Keratinocyte (primary cell): ENCODE results near the gene ENO2. TPM values are rescaled to one million over a fixed set of nuclear protein-coding genes. Genes with fewer than 3 reads are reported as not detected.
"Not testable (repeated sequence)": the region's sequence is repeated elsewhere in the genome, so short reads cannot be mapped to it uniquely, and the experiment has no call there.

Source experiments
- DNase-seq: peaks from one replicate; pipeline ENCODE4 v3.0.0-alpha.2; 2011; ENCODE audit warnings: low read depth, missing footprints, low spot score
- FAIRE-seq: peaks from 2 replicates; lab custom pipeline; 2011; peaks lifted over from hg19 to GRCh38; lab: Jason Lieb, UNC
- H2AFZ ChIP-seq: 2 replicates; pipeline ENCODE4 v1.6.0; 2012; ENCODE audit warnings: low read length, control low read depth, inconsistent platforms; ENCODE audit not compliant: control insufficient read depth
- H3K27ac ChIP-seq: 2 replicates; pipeline ENCODE4 v1.5.1; 2011; ENCODE audit warnings: low read length; ENCODE audit not compliant: control insufficient read depth, insufficient read depth
- H3K27me3 ChIP-seq: 3 replicates; pipeline ENCODE4 v1.6.0; 2011; ENCODE audit warnings: low read length; ENCODE audit not compliant: control insufficient read depth, insufficient read depth; ENCODE audit errors: extremely low read depth
- H3K36me3 ChIP-seq, 2 experiments: 2 replicates in 1 of 2; 3 replicates in 1 of 2; pipeline ENCODE4 v1.5.1; 2011; ENCODE audit warnings: low read length in 2 of 2, mild to moderate bottlenecking in 1 of 2; ENCODE audit not compliant: control insufficient read depth in 2 of 2, insufficient read depth in 2 of 2; ENCODE audit errors: extremely low read depth in 1 of 2
- H3K4me1 ChIP-seq: 3 replicates; pipeline ENCODE4 v1.5.1; 2011; ENCODE audit warnings: low read length; ENCODE audit not compliant: control insufficient read depth, insufficient read depth; ENCODE audit errors: extremely low read depth
- H3K4me2 ChIP-seq: 3 replicates; pipeline ENCODE4 v1.6.0; 2011; ENCODE audit warnings: low read depth, low read length; ENCODE audit not compliant: control insufficient read depth, insufficient read depth; ENCODE audit errors: extremely low read depth
- H3K4me3 ChIP-seq, 3 experiments: fragments of 200-600 bp in 1 of 3; sonication (generic) in 1 of 3; 2 replicates in 2 of 3; 3 replicates in 1 of 3; pipeline ENCODE4 v1.5.1; 2011 to 2016; ENCODE audit warnings: low read length in 3 of 3, mild to moderate bottlenecking in 3 of 3, control low read depth in 2 of 3, inconsistent platforms in 1 of 3, low read depth in 1 of 3, mixed read lengths in 1 of 3, mixed run types in 1 of 3, moderate library complexity in 1 of 3; ENCODE audit not compliant: control insufficient read depth in 2 of 3, insufficient read depth in 2 of 3; ENCODE audit errors: extremely low read depth in 1 of 3
- H3K79me2 ChIP-seq: 2 replicates; pipeline ENCODE4 v1.6.0; 2012; ENCODE audit warnings: low read length; ENCODE audit not compliant: control insufficient read depth, insufficient read depth
- H3K9ac ChIP-seq: 3 replicates; pipeline ENCODE4 v1.6.0; 2011; ENCODE audit warnings: low read length; ENCODE audit not compliant: control insufficient read depth, insufficient read depth; ENCODE audit errors: extremely low read depth
- H3K9me1 ChIP-seq: 3 replicates; pipeline ENCODE4 v1.6.0; 2011; ENCODE audit warnings: low read length; ENCODE audit not compliant: control insufficient read depth, insufficient read depth; ENCODE audit errors: extremely low read depth
- H3K9me3 ChIP-seq: 2 replicates; pipeline ENCODE4 v1.5.1; 2012; ENCODE audit warnings: low read depth, low read length; ENCODE audit not compliant: control insufficient read depth
- H4K20me1 ChIP-seq: 3 replicates; pipeline ENCODE4 v1.6.0; 2011; ENCODE audit warnings: low read length; ENCODE audit not compliant: control insufficient read depth, insufficient read depth; ENCODE audit errors: extremely low read depth
- EZH2 ChIP-seq: IDR thresholded peaks from one replicate; pipeline ENCODE4 v1.6.1; 2012; ENCODE audit warnings: inconsistent platforms, mild to moderate bottlenecking, low read length, moderate library complexity
- dilution Hi-C: fragments of 300-500 bp; cut with MboI; formaldehyde crosslinking; loops from one replicate; pipeline ENCODE4 v1.7.0; 2020; ENCODE audit warnings: low sequenced_read_pairs; ENCODE audit not compliant: extremely low pct_ligation_motif_present
- polyA plus RNA-seq, 5 experiments: library from polyadenylated mRNA; depleted of rRNA in 3 of 5; stranded (reverse) in 3 of 5; stranded (forward) in 1 of 5; unstranded in 1 of 5; fragments of >200 nt; gene quantifications; 1 replicate in 1 of 5; 2 replicates in 3 of 5; 3 replicates in 1 of 5; pipeline versions ENCODE4 v1.2.1 to v1.2.3, GENCODE V29; 2011 to 2012; ENCODE audit warnings: missing spikeins in 2 of 5, low read depth in 1 of 5, low replicate concordance in 1 of 5
- TF ChIP-seq, protein P1 (sequence below), 3 experiments: IDR thresholded peaks in 1 of 3; conservative IDR thresholded peaks in 1 of 3; optimal IDR thresholded peaks in 1 of 3; 2 replicates in 2 of 3; 3 replicates in 1 of 3; pipeline versions ENCODE3 to v1.5.1; 2011; ENCODE audit warnings: low read length in 3 of 3, mild to moderate bottlenecking in 3 of 3, moderate library complexity in 2 of 3, control low read depth in 1 of 3, inconsistent platforms in 1 of 3; ENCODE audit not compliant: insufficient read depth in 2 of 3; ENCODE audit errors: extremely low read depth in 1 of 3

Gene ENO2
- polyA plus RNA-seq, 1 donor (not counting 4 experiments of a cell fraction or from before 2014, with no cell fraction given): 1.7 TPM

- Histone ChIP-seq H3K4me3 (peak within 1 kb of the TSS; percentile 76 to 92 (median 80)), H3K79me2 (peaks cover 33% of the 10 kb centered on the region), H4K20me1 (peaks cover 22% of the 10 kb centered on the region), H3K4me1 (peaks cover 35% of the 10 kb centered on the region), H3K9ac (peak within 1 kb of the TSS; percentile 90), H3K4me2 (peak within 1 kb of the TSS; percentile 98), H3K36me3 (peaks cover 14 to 20% of the 10 kb centered on the region in 2 experiments), H3K27ac (peak within 1 kb of the TSS; percentile 63), H3K9me1 (no peaks in the 10 kb centered on the region), H2AFZ (peak within 1 kb of the TSS; percentile 56), H3K9me3 (no peaks in the 10 kb centered on the region), H3K27me3 (no peaks in the 10 kb centered on the region)
- DNase-seq: no peak
- no peak for TF ChIP-seq EZH2
- TF ChIP-seq, protein P1, sequence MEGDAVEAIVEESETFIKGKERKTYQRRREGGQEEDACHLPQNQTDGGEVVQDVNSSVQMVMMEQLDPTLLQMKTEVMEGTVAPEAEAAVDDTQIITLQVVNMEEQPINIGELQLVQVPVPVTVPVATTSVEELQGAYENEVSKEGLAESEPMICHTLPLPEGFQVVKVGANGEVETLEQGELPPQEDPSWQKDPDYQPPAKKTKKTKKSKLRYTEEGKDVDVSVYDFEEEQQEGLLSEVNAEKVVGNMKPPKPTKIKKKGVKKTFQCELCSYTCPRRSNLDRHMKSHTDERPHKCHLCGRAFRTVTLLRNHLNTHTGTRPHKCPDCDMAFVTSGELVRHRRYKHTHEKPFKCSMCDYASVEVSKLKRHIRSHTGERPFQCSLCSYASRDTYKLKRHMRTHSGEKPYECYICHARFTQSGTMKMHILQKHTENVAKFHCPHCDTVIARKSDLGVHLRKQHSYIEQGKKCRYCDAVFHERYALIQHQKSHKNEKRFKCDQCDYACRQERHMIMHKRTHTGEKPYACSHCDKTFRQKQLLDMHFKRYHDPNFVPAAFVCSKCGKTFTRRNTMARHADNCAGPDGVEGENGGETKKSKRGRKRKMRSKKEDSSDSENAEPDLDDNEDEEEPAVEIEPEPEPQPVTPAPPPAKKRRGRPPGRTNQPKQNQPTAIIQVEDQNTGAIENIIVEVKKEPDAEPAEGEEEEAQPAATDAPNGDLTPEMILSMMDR (optimal IDR thresholded peaks at IDR 0.05 in 1 of 3, IDR thresholded peaks at IDR 0.05 in 1 of 3, conservative IDR thresholded peaks at IDR 0.05 in 1 of 3; ENCODE audit: extremely low read depth in 1 of 3, insufficient read depth in 2 of 3, low read length in 3 of 3): no peak
- FAIRE-seq: peak; percentile 76
- dilution Hi-C loops: no loop called here
These were observed 41.0 kb upstream of the ENO2 start, which contains the start of gene SPSB2 for GRCh38 chr12:6873094-6874014. Gene SPSB2 (minus strand): TSS chr12:6873303. CDS start chr12:6872901, 402 bp downstream.

DNA sequence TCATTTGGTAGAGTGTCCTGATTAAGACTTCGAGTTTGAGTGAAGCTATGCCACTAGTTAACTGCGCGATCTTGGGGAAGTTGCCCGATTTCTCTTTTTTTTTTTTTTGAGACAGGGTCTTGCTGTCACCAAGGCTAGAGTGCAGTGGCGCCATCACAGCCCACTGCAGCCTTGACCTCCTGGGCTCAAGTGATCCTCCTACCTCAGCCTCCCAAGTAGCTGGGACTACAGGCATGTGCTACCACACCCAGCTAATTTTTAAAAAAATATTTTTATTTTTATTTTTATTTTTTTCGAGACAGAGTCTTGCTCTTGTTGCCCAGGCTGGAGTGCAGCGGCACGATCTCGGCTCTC is 40.4 kb upstream of the ENO2 start:
- DNase-seq, H3K9me1 ChIP-seq, FAIRE-seq, H3K9me3 ChIP-seq, H3K27me3 ChIP-seq, dilution Hi-C loops, H3K27ac ChIP-seq: not testable (repeated sequence)
- Histone ChIP-seq H2AFZ (peak overlapping the region; percentile 36), H3K79me2 (peaks cover 27% of the 10 kb centered on the region), H3K36me3 (peaks cover 14 to 18% of the 10 kb centered on the region in 2 experiments), H3K4me2 (peak overlapping the region; percentile 98), H3K9ac (peak overlapping the region; percentile 29), H4K20me1 (peaks cover 17% of the 10 kb centered on the region), H3K4me3 (peak overlapping the region in 1 of 3 experiments; percentile 92), H3K4me1 (peaks cover 29% of the 10 kb centered on the region)

DNA sequence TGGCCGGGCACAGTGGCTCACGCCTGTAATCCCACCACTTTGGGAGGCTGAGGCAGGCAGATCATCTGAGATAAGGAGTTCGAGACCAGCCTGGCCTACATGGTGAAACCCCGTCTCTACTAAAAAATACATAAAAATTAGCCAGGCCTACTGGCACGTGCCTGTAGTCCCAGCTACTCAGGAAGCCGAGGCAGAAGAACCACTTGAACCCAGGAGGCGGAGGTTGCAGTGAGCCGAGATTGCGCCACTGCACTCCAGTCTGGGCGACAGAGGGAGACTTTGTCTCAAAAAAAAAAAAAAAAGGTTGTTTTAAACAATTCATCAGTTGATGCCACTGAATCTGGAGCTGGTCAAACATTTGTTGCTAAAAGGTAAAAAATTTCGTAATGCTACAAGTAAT is 34.6 kb upstream of the ENO2 start:
- dilution Hi-C loops, H2AFZ ChIP-seq, H3K9me3 ChIP-seq, H3K9me1 ChIP-seq, H3K27ac ChIP-seq, H3K4me3 ChIP-seq, H3K79me2 ChIP-seq, H4K20me1 ChIP-seq, H3K4me1 ChIP-seq, H3K27me3 ChIP-seq, H3K4me2 ChIP-seq, H3K9ac ChIP-seq, DNase-seq, FAIRE-seq, H3K36me3 ChIP-seq: not testable (repeated sequence)
